ENCODE data around the gene NEK8.

The NEK8 gene

GRCh38 chr17:28728364-28729200 is at the start of gene NEK8:
NEK8 (plus strand) TSS chr17:28728788; CDS start chr17:28728814, 26 bp downstream.
- peak; percentile 74 to 78 for DNase-seq

GRCh38 chr17:28682655-28683054 is 45.9 kb upstream of the NEK8 start:
- no peak for DNase-seq

GRCh38 chr17:28684963-28685362 is 43.6 kb upstream of the NEK8 start:
- no peak for DNase-seq

GRCh38 chr17:28685366-28685765 is 43.2 kb upstream of the NEK8 start:
- no peak for DNase-seq

GRCh38 chr17:28686296-28686695 is 42.3 kb upstream of the NEK8 start:
- DNase-seq: no peak

- no peak for DNase-seq
Observed at GRCh38 chr17:28688481-28688880, 40.1 kb upstream of the NEK8 start.

GRCh38 chr17:28689011-28689410 is 39.6 kb upstream of the NEK8 start:
- no peak for DNase-seq

- DNase-seq: no peak
Observed at GRCh38 chr17:28693869-28694268, 34.7 kb upstream of the NEK8 start.

GRCh38 chr17:28698253-28698941 is 30.2 kb upstream of the NEK8 start:
- DNase-seq: no peak

- DNase-seq: no peak
Observed at GRCh38 chr17:28700278-28700677, 28.3 kb upstream of the NEK8 start.

GRCh38 chr17:28700830-28701492 is 27.6 kb upstream of the NEK8 start:
- no peak for DNase-seq

- peak; percentile 42 to 68 for DNase-seq
Observed at GRCh38 chr17:28702026-28702751, 26.4 kb upstream of the NEK8 start.

GRCh38 chr17:28702752-28703150 is 25.8 kb upstream of the NEK8 start:
- DNase-seq: no peak

- no peak for DNase-seq
Observed at GRCh38 chr17:28703552-28704218, 24.9 kb upstream of the NEK8 start.

GRCh38 chr17:28704219-28704858 is 24.2 kb upstream of the NEK8 start:
- no peak for DNase-seq

- no peak for DNase-seq
Observed at GRCh38 chr17:28705074-28705659, 23.4 kb upstream of the NEK8 start.

- DNase-seq: no peak
Observed at GRCh38 chr17:28705728-28706334, 22.8 kb upstream of the NEK8 start.

- no peak for DNase-seq
Observed at GRCh38 chr17:28706471-28707338, 21.9 kb upstream of the NEK8 start.

- DNase-seq: no peak
Observed at GRCh38 chr17:28707339-28707720, 21.3 kb upstream of the NEK8 start.

Data from NCI-H2081 (cell line).